Pancreas (tissue), 10 donors: ENCODE measurements around the gene CYP2C19. TPM values are rescaled to one million over a fixed set of nuclear protein-coding genes. Genes with fewer than 3 reads are reported as not detected.
"Not testable (repeated sequence)": the region's sequence is repeated elsewhere in the genome, so short reads cannot be mapped to it uniquely, and the experiment has no call there.

Experiments
- ATAC-seq, 4 donors: fragments of 200-7000 bp; cut with Tn5 transposase; one replicate each; pipeline versions ENCODE4 v1.8.0 to v1.9.1; 2020; ENCODE audit warnings: mild to moderate bottlenecking in 4 of 4, moderate library complexity in 4 of 4
- DNase-seq, 6 donors: peaks; one replicate each; pipeline ENCODE4 v3.0.0-alpha.2; 2020
- FAIRE-seq: peaks from 2 replicates; lab custom pipeline; 2012; peaks lifted over from hg19 to GRCh38; lab: Jason Lieb, UNC
- H3K27ac ChIP-seq, 4 donors: fragments of 200-600 bp; sonication (generic); 1 replicate in 3 of 4; 2 replicates in 1 of 4; pipeline versions ENCODE4 v1.5.0 to v1.8.0; 2020
- H3K27me3 ChIP-seq, 4 donors: fragments of 200-600 bp; one replicate each; pipeline ENCODE4 v1.8.0; 2021
- H3K36me3 ChIP-seq, 3 donors: fragments of 200-600 bp; sonication (generic) in 1 of 3; one replicate each; pipeline versions ENCODE4 v1.5.0 to v1.8.0; 2020 to 2021
- H3K4me1 ChIP-seq, 3 donors: fragments of 200-600 bp; one replicate each; pipeline ENCODE4 v1.8.0; 2021
- H3K4me3 ChIP-seq, 4 donors: fragments of 200-600 bp; sonication (generic) in 2 of 4; one replicate each; pipeline versions ENCODE4 v1.5.0 to v1.8.0; 2020 to 2021
- H3K9me3 ChIP-seq, 4 donors: fragments of 200-600 bp; one replicate each; pipeline ENCODE4 v1.8.0; 2021
- WGBS, 2 donors: extraction: QIAGEN DNeasy Blood & Tissue Kit; methylation state at CpG; one replicate each; pipeline ENCODE4 v1.1.7; 2013; 5-methylcytosine and 5-hydroxymethylcytosine counted together
- intact Hi-C, 3 donors: fragments of 100-400 bp; cut with DNase I; formaldehyde crosslinking; loops; one replicate each; pipeline versions ENCODE4 v1.11.1 to v1.14.2; 2022
- polyA plus RNA-seq, 2 donors: library from polyadenylated mRNA; stranded (reverse); fragments of 200-250 nt; gene quantifications; one replicate each; pipeline ENCODE4 v1.2.3, GENCODE V29; 2013
- total RNA-seq, 6 donors: library from RNA; stranded (reverse); fragmentation: NEBNext Ultra II Directional in 4 of 6; extraction: Animal tissue kit (Norgen Biotek cat#: 25700) in 4 of 6; gene quantifications; one replicate each; pipeline versions ENCODE4 v1.2.1 to v1.2.4, GENCODE V29; 2021 to 2023
- TF ChIP-seq, protein P1 (sequence below), 4 donors: fragments of 200-600 bp; sonication (generic) in 3 of 4; IDR thresholded peaks; one replicate each; pipeline versions ENCODE4 v1.5.0 to v1.8.0; 2021; ENCODE audit warnings: antibody characterized with exemption in 4 of 4
- donor health status: healthy with polysubstance abuse.
- donor health status: DM: no; HTN: no; CAD: no; lungs with moderate emphysema.
- donor health status: DM: no; HTN: no; CAD: no.
- donor health status: control.
- donor health status: control.
- donor health status: Bipolar disorder and iron deficiency.
- donor health status: DM: yes; HTN: yes; CAD: no.
- donor health status: DM: no; HTN: no; CAD: no.
- donor health status: DM: no; HTN: no; CAD: no.
- donor health status: DM: yes; HTN: yes; CAD: no.

The CYP2C19 gene
- total and polyA plus RNA-seq, 8 donors, result 0.04 to 0.44 (median 0.28) TPM; not detected in 3

DNA sequence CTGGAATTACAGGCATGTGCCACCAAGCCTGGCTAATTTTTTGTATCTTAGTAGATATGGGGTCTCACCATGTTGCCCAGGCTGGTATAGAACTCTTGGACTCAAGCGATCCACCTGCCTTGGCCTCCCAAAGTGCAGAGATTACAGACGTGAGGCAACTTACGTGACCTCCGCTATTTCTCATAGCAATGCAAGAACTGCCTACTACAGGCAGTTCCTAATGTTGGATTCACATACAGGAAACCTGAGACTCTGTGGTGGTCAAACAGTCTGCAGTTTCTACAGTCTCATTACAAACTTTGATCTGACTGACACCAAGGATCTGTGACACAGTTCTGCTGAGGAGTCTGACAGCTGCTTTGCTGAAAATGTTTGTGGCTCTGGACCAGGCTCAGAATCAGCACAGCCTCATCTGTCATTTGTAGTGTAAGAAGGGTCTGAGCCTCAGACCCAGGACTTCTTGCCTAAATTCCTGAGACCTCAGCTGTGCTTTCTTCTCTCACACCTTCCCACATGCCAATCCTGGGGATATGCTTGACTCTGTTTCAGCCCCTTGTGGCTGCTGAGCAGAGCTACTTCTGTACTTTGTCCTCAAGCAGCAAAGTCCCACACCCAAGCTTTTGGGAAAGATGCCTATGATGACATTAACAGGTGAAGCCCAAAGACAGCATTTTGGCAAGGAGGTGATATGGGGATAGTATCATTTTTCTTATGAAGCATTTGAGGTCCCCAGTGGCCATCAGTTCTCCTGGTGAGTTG, 128.0 kb downstream of the CYP2C19 start:
- DNase-seq (no peak), ATAC-seq (no peak), FAIRE-seq (no peak)
- TF ChIP-seq, protein P1, sequence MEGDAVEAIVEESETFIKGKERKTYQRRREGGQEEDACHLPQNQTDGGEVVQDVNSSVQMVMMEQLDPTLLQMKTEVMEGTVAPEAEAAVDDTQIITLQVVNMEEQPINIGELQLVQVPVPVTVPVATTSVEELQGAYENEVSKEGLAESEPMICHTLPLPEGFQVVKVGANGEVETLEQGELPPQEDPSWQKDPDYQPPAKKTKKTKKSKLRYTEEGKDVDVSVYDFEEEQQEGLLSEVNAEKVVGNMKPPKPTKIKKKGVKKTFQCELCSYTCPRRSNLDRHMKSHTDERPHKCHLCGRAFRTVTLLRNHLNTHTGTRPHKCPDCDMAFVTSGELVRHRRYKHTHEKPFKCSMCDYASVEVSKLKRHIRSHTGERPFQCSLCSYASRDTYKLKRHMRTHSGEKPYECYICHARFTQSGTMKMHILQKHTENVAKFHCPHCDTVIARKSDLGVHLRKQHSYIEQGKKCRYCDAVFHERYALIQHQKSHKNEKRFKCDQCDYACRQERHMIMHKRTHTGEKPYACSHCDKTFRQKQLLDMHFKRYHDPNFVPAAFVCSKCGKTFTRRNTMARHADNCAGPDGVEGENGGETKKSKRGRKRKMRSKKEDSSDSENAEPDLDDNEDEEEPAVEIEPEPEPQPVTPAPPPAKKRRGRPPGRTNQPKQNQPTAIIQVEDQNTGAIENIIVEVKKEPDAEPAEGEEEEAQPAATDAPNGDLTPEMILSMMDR (IDR thresholded peaks at IDR 0.05), result no peak
- H3K4me1 ChIP-seq, result no peaks in the 10 kb centered on the region
- no peaks in the 10 kb centered on the region for H3K9me3 ChIP-seq
- H3K36me3 ChIP-seq, result no peaks in the 10 kb centered on the region
- intact Hi-C loops, result no loop called here
- H3K27ac ChIP-seq, result no peak overlapping the region
- WGBS, 2 donors, result 79 to 86% methylated on average over 4 of the region's 4 CpGs
- H3K27me3 ChIP-seq, result no peaks in the 10 kb centered on the region
- no peak overlapping the region for H3K4me3 ChIP-seq

DNA sequence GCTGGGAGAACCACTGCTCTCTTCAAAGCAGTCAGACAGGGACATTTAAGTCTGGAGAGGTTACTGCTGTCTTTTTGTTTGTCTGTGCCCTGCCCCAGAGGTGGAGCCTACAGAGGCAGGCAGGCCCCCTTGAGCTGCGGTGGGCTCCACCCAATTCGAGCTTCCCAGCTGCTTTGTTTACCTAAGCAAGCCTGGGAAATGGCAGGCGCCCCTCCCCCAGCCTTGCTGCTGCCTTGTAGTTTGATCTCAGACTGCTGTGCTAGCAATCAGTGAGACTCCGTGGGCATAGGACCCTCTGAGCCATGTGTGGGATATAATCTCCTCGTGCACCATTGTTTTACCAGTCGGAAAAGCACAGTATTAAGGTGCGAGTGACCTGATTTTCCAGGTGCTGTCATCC, 135.9 kb downstream of the CYP2C19 start:
- DNase-seq, H3K4me3 ChIP-seq, intact Hi-C loops, H3K9me3 ChIP-seq, FAIRE-seq, ATAC-seq, H3K27me3 ChIP-seq, H3K27ac ChIP-seq, H3K4me1 ChIP-seq, H3K36me3 ChIP-seq: not testable (repeated sequence)
- WGBS, 2 donors, result 57 to 68% methylated on average over 7 of the region's 7 CpGs

DNA sequence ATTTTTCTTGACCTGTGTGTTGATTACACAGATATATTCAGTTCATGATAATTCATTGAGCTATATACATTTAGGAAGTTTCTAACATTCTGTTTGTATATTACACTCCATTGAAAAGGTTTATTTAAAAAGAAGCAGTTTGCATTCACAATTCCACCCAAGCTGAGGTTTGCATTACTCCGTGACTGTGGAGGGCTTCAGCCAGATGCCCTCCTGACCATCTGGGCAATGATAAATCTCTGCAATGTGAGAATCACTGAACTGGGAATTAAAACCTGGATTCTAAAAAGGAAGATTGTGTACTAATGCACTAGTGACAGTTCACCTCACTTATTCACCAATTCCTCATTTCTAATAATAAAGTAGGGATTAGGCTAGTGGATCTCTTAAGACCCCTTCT, 139.6 kb downstream of the CYP2C19 start:
- ATAC-seq (no peak), FAIRE-seq (no peak), DNase-seq (no peak)
- peak overlapping the region in 1 of 4 donors; percentile 15 for H3K27ac ChIP-seq
- no peaks in the 10 kb centered on the region for H3K4me1 ChIP-seq
- no peaks in the 10 kb centered on the region for H3K9me3 ChIP-seq
- 60 to 69% methylated on average over 1 of the region's 1 CpG for WGBS, 2 donors
- intact Hi-C loops, result no loop called here
- H3K36me3 ChIP-seq, result no peaks in the 10 kb centered on the region
- no peak overlapping the region for H3K4me3 ChIP-seq
- TF ChIP-seq, protein P1 (IDR thresholded peaks at IDR 0.05), result no peak
- H3K27me3 ChIP-seq, result no peaks in the 10 kb centered on the region

DNA sequence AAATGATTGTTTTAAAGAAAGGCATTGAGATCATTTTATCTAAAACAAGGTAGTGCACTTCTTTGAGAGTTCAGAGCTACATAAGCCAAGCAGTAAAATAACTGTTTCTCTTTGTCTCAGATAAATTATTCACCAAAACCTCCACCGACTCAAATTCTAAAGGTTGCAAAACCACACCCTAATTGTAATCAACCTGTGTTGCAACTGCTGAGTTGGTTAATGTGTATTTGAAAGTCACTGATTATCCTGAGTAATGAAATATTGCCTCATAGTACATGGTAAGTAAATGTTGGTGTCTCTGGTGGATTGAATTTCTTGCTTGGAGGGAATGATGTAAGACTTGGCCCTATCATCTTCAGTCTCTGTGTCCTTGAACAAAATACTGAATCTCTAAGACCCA, 140.1 kb downstream of the CYP2C19 start:
- Histone ChIP-seq H3K27ac (peak overlapping the region in 1 of 4 donors; percentile 15), H3K4me3 (no peak overlapping the region), H3K36me3 (no peaks in the 10 kb centered on the region), H3K27me3 (no peaks in the 10 kb centered on the region), H3K9me3 (no peaks in the 10 kb centered on the region), H3K4me1 (no peaks in the 10 kb centered on the region)
- no peak for DNase-seq
- ATAC-seq, result peak; percentile 78 to 84 (median 82)
- FAIRE-seq, result no peak
- 0% methylated on average over 1 of the region's 1 CpG for WGBS, 2 donors
- intact Hi-C loops, result no loop called here
- TF ChIP-seq, protein P1 (IDR thresholded peaks at IDR 0.05), result no peak

Other genes starting within 250 kb of the CYP2C19 start
- 1 to 10 TPM; 1.1 to 4.2 (median 3.0) TPM for gene HELLS, start 216.9 kb upstream of the CYP2C19 start, total RNA-seq
- gene HELLS, start 216.9 kb upstream of the CYP2C19 start, polyA plus RNA-seq, result 1 to 10 TPM; 1.3 to 1.9 TPM
- gene CYP2C18, start 79.0 kb upstream of the CYP2C19 start, total RNA-seq, result 1 to 10 TPM in 1 of 6 donors, under 1 TPM in 5; 0.12 to 1.3 (median 0.42) TPM
- gene CYP2C18, start 79.0 kb upstream of the CYP2C19 start, polyA plus RNA-seq, result under 1 TPM; 0.11 to 0.26 TPM
- 1 to 10 TPM in 1 of 6 donors, under 1 TPM in 4, not detected in 1; 0.23 to 1.4 (median 0.28) TPM for gene CYP2C9, start 176.0 kb downstream of the CYP2C19 start, total RNA-seq
- gene CYP2C9, start 176.0 kb downstream of the CYP2C19 start, polyA plus RNA-seq, result under 1 TPM; 0.11 to 0.89 TPM